HepG2 (cell line): ENCODE results near the gene PML. TPM values are rescaled to one million over a fixed set of nuclear protein-coding genes. Genes with fewer than 3 reads are reported as not detected.

Experiments used
- ATAC-seq: fragments of 200-7000 bp; cut with Tn5 transposase; 3 replicates; pipeline ENCODE4 v1.9.1; 2020; ENCODE audit warnings: mild to moderate bottlenecking, moderate library complexity
- BruUV-seq: library from RNA; stranded (reverse); fragments of 400-500 nt; replicated peaks from 2 replicates; lab custom pipeline; 2021; lab: Mats Ljungman, UMichigan
- CTCF ChIA-PET: fragments of 300-600 bp; formaldehyde crosslinking; extraction: SDS; loops from one replicate; lab custom pipeline; 2021; ENCODE audit warnings: low total read pairs, inconsistent platforms, low intra/inter-chr PET ratio; lab: Yijun Ruan, JAX
- POLR2A ChIA-PET: fragments of 350-600 bp; sonication (Branson Sonifier 250); formaldehyde crosslinking; loops from one replicate; lab custom pipeline; 2020; ENCODE audit warnings: antibody characterized with exemption, inconsistent platforms; lab: Yijun Ruan, JAX
- DNase-seq: peaks from one replicate; pipeline ENCODE4 v3.0.0-alpha.2; 2015; ENCODE audit warnings: low spot score
- FAIRE-seq: peaks from 3 replicates; lab custom pipeline; 2011; peaks lifted over from hg19 to GRCh38; lab: Jason Lieb, UNC
- H2AFZ ChIP-seq: one replicate; pipeline ENCODE4 v1.6.1; 2011; ENCODE audit warnings: low read length, inconsistent platforms
- H3K27ac ChIP-seq: fragments of 300-600 bp; 3 replicates; pipeline ENCODE4 v1.8.0; 2011; ENCODE audit warnings: mixed run types, mild to moderate bottlenecking, mixed read lengths, low read length, inconsistent platforms; ENCODE audit not compliant: insufficient read depth; ENCODE audit errors: extremely low read length
- H3K27me3 ChIP-seq, 2 experiments: fragments of 200-600 bp in 1 of 2; 2 replicates in 1 of 2; 3 replicates in 1 of 2; pipeline versions ENCODE4 v1.6.0 to v1.8.0; 2011; ENCODE audit warnings: low read length in 2 of 2, mild to moderate bottlenecking in 2 of 2, moderate library complexity in 2 of 2, inconsistent platforms in 1 of 2; ENCODE audit not compliant: insufficient read depth in 2 of 2, control insufficient read depth in 1 of 2
- H3K36me3 ChIP-seq, 2 experiments: fragments of 200-600 bp in 1 of 2; replicated peaks in 1 of 2; 2 replicates in 1 of 2; 3 replicates in 1 of 2; pipeline versions ENCODE4 v1.5.1 to v1.8.0; 2011; ENCODE audit warnings: low read length in 2 of 2, inconsistent platforms in 1 of 2; ENCODE audit not compliant: insufficient read depth in 2 of 2, control insufficient read depth in 1 of 2
- H3K4me1 ChIP-seq: 2 replicates; pipeline ENCODE4 v1.5.1; 2012; ENCODE audit warnings: low read length, inconsistent platforms; ENCODE audit not compliant: insufficient read depth
- H3K4me2 ChIP-seq: 2 replicates; pipeline ENCODE4 v1.6.0; 2011; ENCODE audit warnings: low read depth, low read length, inconsistent platforms
- H3K4me3 ChIP-seq, 3 experiments: fragments of 200-600 bp in 1 of 3; sonication (generic), shearing (Covaris generic) in 1 of 3; replicated peaks in 1 of 3; 2 replicates each; pipeline ENCODE4 v1.5.1; 2011 to 2016; ENCODE audit warnings: low read length in 3 of 3, inconsistent platforms in 2 of 3, low read depth in 2 of 3, mild to moderate bottlenecking in 2 of 3, control low read depth in 1 of 3, mixed read lengths in 1 of 3; ENCODE audit not compliant: insufficient read depth in 1 of 3
- H3K79me2 ChIP-seq: one replicate; pipeline ENCODE4 v1.6.1; 2011; ENCODE audit warnings: low read length, inconsistent platforms; ENCODE audit not compliant: insufficient read depth
- H3K9ac ChIP-seq: 2 replicates; pipeline ENCODE4 v1.6.0; 2011; ENCODE audit warnings: mild to moderate bottlenecking, low read depth, low read length, inconsistent platforms; ENCODE audit not compliant: insufficient read depth
- H3K9me3 ChIP-seq: 2 replicates; pipeline ENCODE4 v1.5.1; 2012; ENCODE audit warnings: mild to moderate bottlenecking, low read length
- H4K20me1 ChIP-seq: 2 replicates; pipeline ENCODE4 v1.6.0; 2011; ENCODE audit warnings: inconsistent platforms, mild to moderate bottlenecking, low read length, moderate library complexity; ENCODE audit not compliant: insufficient read depth
- HMG20A ChIP-seq: IDR thresholded peaks from 2 replicates; pipeline ENCODE4 v1.6.1; 2016; ENCODE audit warnings: borderline replicate concordance
- KDM2A ChIP-seq: sonication (generic); formaldehyde crosslinking; IDR thresholded peaks from 2 replicates; pipeline ENCODE4 v1.4.0; 2020; ENCODE audit warnings: low read depth, missing genetic modification reagents, borderline replicate concordance
- MZF1 ChIP-seq: sonication (generic); formaldehyde crosslinking; IDR thresholded peaks from 2 replicates; pipeline ENCODE4 v1.8.1; 2023; ENCODE audit warnings: mild to moderate bottlenecking, missing genetic modification reagents, borderline replicate concordance
- SKI ChIP-seq: fragments of 450-650 bp; IDR thresholded peaks from one replicate; pipeline ENCODE4 v1.6.1; 2018; ENCODE audit warnings: mild to moderate bottlenecking; ENCODE audit not compliant: partially characterized antibody
- TCF7 ChIP-seq: sonication (generic); IDR thresholded peaks from 2 replicates; pipeline ENCODE4 v1.6.1; 2016; ENCODE audit warnings: antibody characterized with exemption, low read depth
- TSC22D2 ChIP-seq: sonication (generic); formaldehyde crosslinking; IDR thresholded peaks from 2 replicates; pipeline ENCODE4 v1.5.1; 2020; ENCODE audit warnings: missing genetic modification reagents, mild to moderate bottlenecking, borderline replicate concordance
- ZFP41 ChIP-seq: sonication (generic); formaldehyde crosslinking; IDR thresholded peaks from 2 replicates; pipeline ENCODE4 v1.4.0; 2020; ENCODE audit warnings: mild to moderate bottlenecking, missing genetic modification reagents, borderline replicate concordance
- ZFP82 ChIP-seq: sonication (generic); formaldehyde crosslinking; IDR thresholded peaks from 2 replicates; pipeline ENCODE4 v1.5.1; 2020; ENCODE audit warnings: mild to moderate bottlenecking, missing genetic modification reagents, borderline replicate concordance
- ZSCAN31 ChIP-seq: sonication (generic); formaldehyde crosslinking; IDR thresholded peaks from 2 replicates; pipeline ENCODE4 v1.5.0; 2020; ENCODE audit warnings: low read depth, mild to moderate bottlenecking, missing genetic modification reagents
- WGBS: methylation state at CpG from one replicate; pipeline ENCODE4 v1.1.6; 2017; ENCODE audit warnings: low lambda C conversion rate; 5-methylcytosine and 5-hydroxymethylcytosine counted together
- in situ Hi-C: cut with HindIII; loops from 2 replicates; pipeline ENCODE4 v1.10.0; 2017; ENCODE audit warnings: low pct_unique_long_range_greater_than_20kb; ENCODE audit not compliant: extremely low pct_ligation_motif_present
- intact Hi-C: fragments of 100-400 bp; cut with micrococcal nuclease; formaldehyde crosslinking; loops from one replicate; pipeline ENCODE4 v1.10.0; 2022; ENCODE audit not compliant: unreplicated experiment
- polyA plus RNA-seq, 8 experiments: library from polyadenylated mRNA; depleted of rRNA in 3 of 8; stranded (reverse) in 7 of 8; unstranded in 1 of 8; fragments of >200 nt; fragmentation: Illumina TruSeq in 4 of 8; extraction: Trizol in 4 of 8; gene quantifications; 2 replicates each; pipeline versions ENCODE4 v1.2.1 to v1.2.3, GENCODE V29; 2011 to 2016; ENCODE audit warnings: low read depth in 4 of 8, missing spikeins in 1 of 8, mixed read lengths in 1 of 8; ENCODE audit not compliant: insufficient read depth in 1 of 8
- total RNA-seq, 5 experiments: library from RNA; depleted of rRNA; stranded (reverse); fragments of >200 nt; fragmentation: Illumina TruSeq; extraction: Trizol; gene quantifications; 2 replicates each; pipeline ENCODE4 v1.2.3, GENCODE V29; 2016; ENCODE audit warnings: low read depth in 1 of 5
- TF ChIP-seq, protein P1 (sequence below): fragments of 450-650 bp; IDR thresholded peaks from 2 replicates; pipeline ENCODE4 v1.6.1; 2017; ENCODE audit warnings: mild to moderate bottlenecking
- TF ChIP-seq, protein P2 (sequence below): sonication (generic); formaldehyde crosslinking; IDR thresholded peaks from 2 replicates; pipeline ENCODE4 v1.5.0; 2020; ENCODE audit warnings: mild to moderate bottlenecking, missing genetic modification reagents
- TF ChIP-seq, protein P3 (sequence below): sonication (generic); formaldehyde crosslinking; IDR thresholded peaks from 2 replicates; pipeline ENCODE4 v1.5.1; 2020; ENCODE audit warnings: missing genetic modification reagents, mild to moderate bottlenecking, borderline replicate concordance
- TF ChIP-seq, protein P4 (sequence below): sonication (generic); formaldehyde crosslinking; IDR thresholded peaks from 2 replicates; pipeline ENCODE4 v1.5.0; 2020; ENCODE audit warnings: missing genetic modification reagents, mild to moderate bottlenecking, borderline replicate concordance

PML gene
- total and polyA plus RNA-seq, 2 of the 13 experiments (the other 11 are each of a cell fraction or from before 2014, with no cell fraction given) = 2.9 to 3.9 TPM

DNA sequence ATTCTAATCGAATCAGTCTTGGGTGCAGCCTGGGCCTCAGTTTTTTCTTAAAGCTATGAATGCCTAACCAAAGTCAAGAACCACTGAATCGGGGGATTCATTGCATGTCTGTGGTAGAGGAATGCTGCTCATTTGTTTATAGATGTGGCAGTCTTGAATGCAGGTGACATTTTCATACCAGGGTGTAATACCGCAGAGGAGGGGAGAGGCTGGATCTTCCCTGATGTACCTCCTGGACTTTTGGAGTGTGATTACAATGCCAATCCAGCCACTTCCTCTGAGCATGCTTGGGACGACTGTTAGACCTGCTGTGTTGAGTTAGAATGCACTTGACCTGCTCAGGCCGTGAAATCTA is 45.1 kb downstream of the PML start:
- ChIA-PET POLR2A (no interaction called here), CTCF (no interaction called here)
- 24% methylated on average over 4 of the region's 5 CpGs for WGBS
- Histone ChIP-seq H4K20me1 (no peaks in the 10 kb centered on the region), H3K4me3 (no peak overlapping the region), H3K79me2 (no peaks in the 10 kb centered on the region), H3K4me2 (no peak overlapping the region), H3K9ac (no peak overlapping the region), H2AFZ (no peak overlapping the region), H3K9me3 (no peaks in the 10 kb centered on the region), H3K27me3 (0 out of 5 replicates have a peak, but pooled peaks cover 1 to 6% of the 10 kb centered on the region in 2 experiments), H3K36me3 (peaks cover 1 to 7% of the 10 kb centered on the region in 2 experiments; a peak in 2 of 5 replicates), H3K4me1 (no peaks in the 10 kb centered on the region), H3K27ac (no peak overlapping the region)
- intact Hi-C loops (no loop called here), in situ Hi-C loops (loop anchor here (5.0 kb wide), 1 partner anchor 72 kb away; no protein-coding TSS in a partner anchor)
- ATAC-seq = no peak
- no peak for DNase-seq
- no TSS peak for BruUV-seq
- TF ChIP-seq, protein P1, sequence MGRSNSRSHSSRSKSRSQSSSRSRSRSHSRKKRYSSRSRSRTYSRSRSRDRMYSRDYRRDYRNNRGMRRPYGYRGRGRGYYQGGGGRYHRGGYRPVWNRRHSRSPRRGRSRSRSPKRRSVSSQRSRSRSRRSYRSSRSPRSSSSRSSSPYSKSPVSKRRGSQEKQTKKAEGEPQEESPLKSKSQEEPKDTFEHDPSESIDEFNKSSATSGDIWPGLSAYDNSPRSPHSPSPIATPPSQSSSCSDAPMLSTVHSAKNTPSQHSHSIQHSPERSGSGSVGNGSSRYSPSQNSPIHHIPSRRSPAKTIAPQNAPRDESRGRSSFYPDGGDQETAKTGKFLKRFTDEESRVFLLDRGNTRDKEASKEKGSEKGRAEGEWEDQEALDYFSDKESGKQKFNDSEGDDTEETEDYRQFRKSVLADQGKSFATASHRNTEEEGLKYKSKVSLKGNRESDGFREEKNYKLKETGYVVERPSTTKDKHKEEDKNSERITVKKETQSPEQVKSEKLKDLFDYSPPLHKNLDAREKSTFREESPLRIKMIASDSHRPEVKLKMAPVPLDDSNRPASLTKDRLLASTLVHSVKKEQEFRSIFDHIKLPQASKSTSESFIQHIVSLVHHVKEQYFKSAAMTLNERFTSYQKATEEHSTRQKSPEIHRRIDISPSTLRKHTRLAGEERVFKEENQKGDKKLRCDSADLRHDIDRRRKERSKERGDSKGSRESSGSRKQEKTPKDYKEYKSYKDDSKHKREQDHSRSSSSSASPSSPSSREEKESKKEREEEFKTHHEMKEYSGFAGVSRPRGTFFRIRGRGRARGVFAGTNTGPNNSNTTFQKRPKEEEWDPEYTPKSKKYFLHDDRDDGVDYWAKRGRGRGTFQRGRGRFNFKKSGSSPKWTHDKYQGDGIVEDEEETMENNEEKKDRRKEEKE = no peak
- TF ChIP-seq SKI (no peak), ZFP41 (CRISPR knock-in tag) (no peak), MZF1 (CRISPR knock-in tag) (no peak), ZFP82 (CRISPR knock-in tag) (no peak), TCF7 (no peak), ZSCAN31 (no peak), TSC22D2 (CRISPR knock-in tag) (no peak), KDM2A (CRISPR knock-in tag) (no peak), HMG20A (CRISPR knock-in tag) (no peak)
- TF ChIP-seq, protein P2, sequence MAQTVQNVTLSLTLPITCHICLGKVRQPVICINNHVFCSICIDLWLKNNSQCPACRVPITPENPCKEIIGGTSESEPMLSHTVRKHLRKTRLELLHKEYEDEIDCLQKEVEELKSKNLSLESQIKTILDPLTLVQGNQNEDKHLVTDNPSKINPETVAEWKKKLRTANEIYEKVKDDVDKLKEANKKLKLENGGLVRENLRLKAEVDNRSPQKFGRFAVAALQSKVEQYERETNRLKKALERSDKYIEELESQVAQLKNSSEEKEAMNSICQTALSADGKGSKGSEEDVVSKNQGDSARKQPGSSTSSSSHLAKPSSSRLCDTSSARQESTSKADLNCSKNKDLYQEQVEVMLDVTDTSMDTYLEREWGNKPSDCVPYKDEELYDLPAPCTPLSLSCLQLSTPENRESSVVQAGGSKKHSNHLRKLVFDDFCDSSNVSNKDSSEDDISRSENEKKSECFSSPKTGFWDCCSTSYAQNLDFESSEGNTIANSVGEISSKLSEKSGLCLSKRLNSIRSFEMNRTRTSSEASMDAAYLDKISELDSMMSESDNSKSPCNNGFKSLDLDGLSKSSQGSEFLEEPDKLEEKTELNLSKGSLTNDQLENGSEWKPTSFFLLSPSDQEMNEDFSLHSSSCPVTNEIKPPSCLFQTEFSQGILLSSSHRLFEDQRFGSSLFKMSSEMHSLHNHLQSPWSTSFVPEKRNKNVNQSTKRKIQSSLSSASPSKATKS (CRISPR knock-in tag) = no peak
- TF ChIP-seq, protein P3, sequence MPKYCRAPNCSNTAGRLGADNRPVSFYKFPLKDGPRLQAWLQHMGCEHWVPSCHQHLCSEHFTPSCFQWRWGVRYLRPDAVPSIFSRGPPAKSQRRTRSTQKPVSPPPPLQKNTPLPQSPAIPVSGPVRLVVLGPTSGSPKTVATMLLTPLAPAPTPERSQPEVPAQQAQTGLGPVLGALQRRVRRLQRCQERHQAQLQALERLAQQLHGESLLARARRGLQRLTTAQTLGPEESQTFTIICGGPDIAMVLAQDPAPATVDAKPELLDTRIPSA (CRISPR knock-in tag) = no peak
- TF ChIP-seq, protein P4, sequence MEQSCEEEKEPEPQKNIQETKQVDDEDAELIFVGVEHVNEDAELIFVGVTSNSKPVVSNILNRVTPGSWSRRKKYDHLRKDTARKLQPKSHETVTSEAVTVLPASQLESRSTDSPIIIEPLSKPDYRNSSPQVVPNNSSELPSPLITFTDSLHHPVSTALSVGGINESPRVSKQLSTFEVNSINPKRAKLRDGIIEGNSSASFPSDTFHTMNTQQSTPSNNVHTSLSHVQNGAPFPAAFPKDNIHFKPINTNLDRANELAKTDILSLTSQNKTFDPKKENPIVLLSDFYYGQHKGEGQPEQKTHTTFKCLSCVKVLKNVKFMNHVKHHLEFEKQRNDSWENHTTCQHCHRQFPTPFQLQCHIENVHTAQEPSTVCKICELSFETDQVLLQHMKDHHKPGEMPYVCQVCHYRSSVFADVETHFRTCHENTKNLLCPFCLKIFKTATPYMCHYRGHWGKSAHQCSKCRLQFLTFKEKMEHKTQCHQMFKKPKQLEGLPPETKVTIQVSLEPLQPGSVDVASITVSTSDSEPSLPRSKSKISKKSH (CRISPR knock-in tag) = no peak
- no peak for FAIRE-seq
